Activated CD8-positive, alpha-beta memory T cell treated with anti-CD3 and anti-CD28 coated beads for 4 hours (primary cell): ENCODE results near the gene TREML4.
"Not testable (repeated sequence)": the region's sequence is repeated elsewhere in the genome, so short reads cannot be mapped to it uniquely, and the experiment has no call there.

ENCODE experiments used
- DNase-seq, 2 donors: peaks; one replicate each; pipeline ENCODE4 v3.0.0-alpha.2; 2020; ENCODE audit warnings: low read depth in 2 of 2

TREML4 gene

DNA sequence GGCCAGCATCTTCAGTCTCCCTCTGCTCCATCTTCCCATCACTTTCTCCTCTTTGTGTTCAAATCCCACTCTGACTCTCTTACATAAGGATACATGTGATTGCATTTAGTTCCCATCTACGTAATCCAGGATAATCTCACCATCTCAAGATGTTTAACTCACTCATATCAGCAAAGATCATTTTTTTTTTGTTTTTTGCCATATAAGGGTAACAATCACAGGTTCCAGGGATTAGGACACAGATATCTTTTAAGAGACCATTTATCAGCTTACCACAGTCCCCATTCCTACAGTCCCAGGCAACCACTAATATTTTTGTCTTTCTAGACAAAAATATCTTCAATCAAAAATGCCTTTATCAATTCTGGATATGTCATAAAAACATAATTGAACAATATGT lies 24.0 kb upstream of the TREML4 start:
- DNase-seq, result no peak

DNA sequence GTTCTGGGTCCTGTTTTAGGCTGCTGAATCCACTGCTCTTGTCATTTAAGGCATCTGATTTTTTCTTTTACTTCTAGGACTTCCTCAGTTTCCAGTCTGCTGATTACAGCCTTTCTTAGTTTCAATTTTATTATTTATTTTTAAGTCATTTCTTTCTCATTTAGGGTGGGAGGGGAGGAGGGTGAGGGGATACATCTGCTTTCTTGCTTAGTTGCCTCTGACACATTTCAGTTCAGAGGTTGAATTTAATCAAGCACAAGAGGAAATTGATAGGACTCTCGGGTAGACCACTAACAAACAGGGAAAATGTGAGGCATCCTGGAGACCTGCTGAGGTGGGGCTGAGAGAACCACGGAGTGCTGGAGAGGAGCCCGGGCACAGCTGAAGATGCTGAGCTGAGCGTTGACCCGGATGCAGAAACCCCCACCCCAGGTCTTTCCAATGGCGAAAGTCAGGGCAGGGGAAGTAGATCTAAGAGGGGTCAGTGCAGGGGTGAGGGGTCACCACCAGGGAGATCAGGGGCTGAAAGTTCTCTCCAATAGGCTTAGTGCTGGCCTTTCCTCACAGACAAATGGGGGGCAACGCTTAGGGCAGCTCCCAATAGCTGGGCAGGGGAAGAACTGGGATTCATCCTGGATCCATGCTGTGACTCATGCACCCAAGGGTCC lies 19.6 kb upstream of the TREML4 start:
- no peak for DNase-seq

DNA sequence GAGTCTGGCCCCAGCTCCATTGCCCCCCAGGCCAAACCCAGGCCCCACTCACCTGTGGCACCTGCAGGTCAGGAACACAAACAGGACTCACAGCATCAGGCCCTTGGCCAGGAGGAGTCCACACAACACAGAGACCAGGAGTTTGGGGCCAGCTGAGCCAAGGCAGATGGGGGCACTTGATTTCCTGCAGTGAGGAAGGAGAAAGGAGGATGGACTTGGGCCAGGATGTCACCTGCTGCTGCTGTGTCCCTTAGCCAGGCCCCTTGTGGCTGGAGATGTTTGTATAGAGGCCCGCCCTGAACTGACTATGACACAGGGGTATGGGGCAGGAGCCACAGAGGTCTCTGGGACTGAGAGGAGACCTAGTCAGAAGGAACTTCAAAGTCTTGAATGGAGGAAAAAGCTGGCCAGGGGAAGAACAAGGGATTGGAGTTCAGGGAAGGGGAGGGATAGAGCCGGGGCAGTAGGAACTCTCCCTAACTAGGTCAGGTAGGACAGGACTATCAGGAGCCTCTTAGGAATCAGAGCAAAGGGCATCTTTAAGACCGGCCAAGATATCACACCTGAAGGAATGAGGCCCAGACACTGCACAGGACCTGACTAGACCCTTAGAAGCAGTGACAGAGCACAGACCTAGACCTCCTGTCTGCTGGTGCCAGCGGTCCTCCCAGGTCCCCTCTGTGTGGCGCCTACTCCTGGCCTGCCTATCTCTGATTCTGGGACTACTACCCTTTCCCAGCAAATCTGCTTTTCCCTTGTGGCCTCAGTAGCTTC lies 18.4 kb upstream of the TREML4 start:
- no peak for DNase-seq

DNA sequence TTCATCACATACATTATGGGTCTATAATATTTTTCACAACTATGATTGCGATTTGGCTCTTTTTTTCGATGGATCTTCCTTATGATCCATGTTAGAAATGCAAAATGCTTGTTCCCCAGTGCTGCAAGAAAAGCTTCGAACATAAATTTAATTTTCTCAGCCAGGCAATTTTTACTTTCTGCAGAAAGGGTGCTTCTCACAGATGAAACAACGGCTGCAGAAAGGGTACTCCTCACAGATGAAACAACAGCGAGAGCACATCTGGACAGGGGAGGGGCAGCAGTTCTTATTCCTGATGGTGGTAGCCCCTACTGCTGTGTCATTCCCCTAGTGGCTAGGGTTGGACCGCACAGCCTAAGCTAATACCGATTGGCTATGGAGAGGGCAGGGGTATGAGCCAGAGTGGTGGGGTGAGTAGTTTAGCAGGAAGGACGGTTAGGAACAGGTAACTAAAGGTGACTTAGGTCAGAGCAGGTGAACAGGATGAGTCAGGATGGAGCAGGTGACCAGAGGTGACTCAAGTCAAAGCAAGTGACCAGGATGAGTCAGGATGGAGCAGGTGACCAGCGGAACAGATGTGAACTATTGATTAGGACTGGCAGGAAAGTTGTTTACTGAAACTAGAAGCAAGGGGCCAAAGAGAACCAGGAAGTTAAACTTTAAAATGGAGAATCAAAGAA lies 13.4 kb upstream of the TREML4 start:
- DNase-seq, result no peak

DNA sequence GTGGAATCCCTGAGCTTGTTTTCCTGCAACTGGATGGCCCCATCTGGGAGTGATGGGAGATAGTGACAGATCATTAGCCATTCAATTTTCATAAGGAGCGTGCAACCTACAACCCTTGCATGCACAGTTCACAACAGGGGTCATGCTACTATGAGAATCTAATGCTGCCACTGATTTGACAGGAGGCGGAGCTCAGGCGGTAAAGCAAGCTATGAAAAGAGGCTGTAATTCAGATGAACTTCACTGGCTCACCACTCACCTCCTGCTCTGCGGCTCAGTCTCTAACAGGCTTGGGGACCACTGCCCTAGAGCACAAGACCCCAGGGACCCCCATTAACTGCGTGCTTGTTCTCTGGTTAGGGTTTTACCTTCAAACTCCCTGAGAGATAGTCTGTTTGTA lies 12.4 kb upstream of the TREML4 start:
- no peak for DNase-seq

DNA sequence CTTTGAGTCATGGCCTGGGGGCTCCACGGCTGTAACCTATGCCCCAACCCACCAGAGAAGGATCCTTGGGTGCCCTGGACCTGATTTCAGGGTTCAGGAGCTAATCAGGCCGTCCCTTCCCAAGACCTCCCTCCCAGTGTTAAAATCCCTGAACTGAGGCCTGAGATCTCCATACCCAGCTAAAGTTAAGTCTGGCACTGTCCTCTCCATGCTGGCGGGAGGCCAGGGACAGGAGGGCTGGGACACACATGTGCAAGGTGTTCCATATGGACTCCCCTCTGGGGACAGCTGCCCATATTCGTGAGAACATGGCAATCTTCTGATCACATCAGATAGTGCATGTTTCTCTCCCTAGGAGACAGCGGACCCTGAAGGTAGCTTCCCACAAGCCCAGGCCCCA lies 11.5 kb upstream of the TREML4 start:
- DNase-seq, result no peak

DNA sequence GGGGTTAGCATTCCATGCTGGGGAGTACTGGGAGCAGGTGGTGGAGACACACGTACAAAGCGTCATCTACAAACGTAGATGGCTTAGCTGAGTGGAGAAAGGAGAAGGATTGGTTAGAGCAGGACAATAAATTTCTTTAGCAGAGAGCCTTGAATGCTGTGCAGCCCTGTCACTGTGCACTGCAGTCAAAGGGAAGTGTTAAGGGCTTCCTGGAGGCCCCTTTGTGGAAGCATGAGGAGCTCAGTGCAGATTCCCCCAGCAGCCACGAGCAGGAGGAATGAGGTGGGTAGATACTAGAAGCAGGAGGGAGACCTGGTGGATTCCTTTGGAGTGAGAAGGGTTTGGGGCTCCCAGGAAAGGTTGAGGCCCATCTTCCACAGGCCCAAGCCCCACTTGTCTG lies 6.1 kb upstream of the TREML4 start:
- DNase-seq, result no peak

DNA sequence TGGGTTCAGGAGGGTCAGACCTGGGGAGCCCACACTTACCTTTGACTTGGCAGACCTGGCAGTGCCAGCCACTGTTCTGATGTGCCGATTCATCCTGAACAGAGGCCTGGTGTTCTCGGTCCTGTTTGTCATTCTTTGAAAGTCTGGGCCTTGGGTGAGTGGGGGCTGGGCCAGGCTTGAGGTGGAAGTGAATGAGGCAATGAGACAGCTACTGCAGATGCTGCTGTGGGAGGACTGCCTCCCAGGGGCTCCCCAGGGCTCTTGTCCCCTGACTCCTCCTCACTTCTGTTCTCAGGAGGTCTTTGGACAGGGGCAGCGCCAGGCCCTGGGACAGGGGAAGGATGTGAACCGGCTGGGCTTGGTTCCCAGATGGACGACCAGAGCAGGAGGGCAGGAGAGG lies 5.6 kb upstream of the TREML4 start:
- no peak for DNase-seq

DNA sequence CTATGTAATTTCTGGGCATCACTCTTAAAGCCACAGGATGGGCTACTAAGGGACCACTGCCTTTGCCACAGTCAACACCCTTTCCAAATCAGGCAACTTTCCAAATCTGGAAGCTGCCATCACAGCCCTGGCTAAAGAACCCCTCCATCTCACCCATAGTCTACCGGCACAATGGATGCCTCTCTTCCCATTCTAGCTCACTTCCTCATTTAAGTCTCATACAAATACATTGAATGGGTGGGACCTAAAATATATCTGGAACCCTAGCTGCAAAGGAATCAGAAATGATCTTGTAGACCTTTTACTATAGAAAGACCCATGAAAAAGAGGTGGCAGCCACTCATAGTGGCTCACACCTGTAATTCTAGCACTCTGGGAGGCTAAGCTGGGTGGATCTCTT lies 3.3 kb upstream of the TREML4 start:
- no peak for DNase-seq

DNA sequence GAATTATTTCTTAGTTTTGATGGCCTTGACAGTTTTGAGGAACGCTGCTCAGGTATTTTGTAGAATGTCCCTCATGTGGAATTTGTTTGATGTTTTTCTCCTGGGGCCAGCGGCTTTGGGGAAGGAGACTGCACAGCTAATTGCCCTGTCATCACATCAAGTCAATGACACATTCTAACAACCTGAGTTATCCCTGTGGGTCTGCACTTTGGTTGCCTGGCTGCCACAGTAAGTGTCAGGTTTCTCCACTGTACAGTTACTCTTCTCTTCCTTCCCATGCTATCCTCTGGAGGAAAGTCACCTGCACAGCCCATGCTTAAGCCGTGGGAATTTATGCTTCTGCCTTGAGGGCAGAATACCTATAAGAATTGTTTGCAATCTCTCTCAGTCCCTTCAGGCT lies 1.4 kb upstream of the TREML4 start:
- DNase-seq, result no peak

DNA sequence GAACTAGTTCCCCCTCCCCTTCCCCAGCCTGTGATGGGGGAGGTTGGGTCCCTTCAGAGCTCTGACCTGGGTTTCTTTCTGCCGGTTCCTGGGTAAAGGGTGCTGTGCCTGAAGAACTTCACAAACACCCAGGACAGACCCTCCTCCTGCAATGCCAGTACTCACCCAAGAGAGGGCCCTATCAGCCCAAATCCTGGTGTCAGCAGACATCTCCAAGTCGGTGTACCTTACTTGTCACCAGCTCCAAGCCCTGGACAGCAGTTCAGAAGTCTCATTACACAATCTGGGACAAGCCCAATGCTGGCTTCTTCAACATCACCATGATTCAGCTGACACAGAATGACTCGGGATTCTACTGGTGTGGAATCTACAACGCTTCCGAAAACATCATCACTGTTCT lies 467 bp downstream of the TREML4 start:
- no peak for DNase-seq

DNA sequence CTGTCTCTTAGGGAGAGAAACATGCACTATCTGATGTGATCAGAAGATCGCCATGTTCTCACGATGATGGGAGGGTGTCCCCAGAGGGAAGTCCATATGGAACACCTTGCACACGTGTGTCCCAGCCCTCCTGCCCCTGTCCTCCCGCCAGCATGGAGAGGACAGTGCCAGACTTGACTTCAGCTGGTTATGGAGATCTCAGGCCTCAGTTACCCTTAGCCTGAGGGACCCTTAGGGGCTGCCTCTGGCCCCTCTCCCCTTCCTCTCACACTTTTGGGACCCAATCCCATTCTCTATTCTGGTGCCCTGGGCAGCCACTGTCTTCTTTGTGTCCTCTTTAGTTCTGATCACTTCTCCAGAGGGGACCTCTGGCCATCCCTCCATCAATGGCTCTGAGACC lies 1.6 kb downstream of the TREML4 start:
- DNase-seq, result no peak

DNA sequence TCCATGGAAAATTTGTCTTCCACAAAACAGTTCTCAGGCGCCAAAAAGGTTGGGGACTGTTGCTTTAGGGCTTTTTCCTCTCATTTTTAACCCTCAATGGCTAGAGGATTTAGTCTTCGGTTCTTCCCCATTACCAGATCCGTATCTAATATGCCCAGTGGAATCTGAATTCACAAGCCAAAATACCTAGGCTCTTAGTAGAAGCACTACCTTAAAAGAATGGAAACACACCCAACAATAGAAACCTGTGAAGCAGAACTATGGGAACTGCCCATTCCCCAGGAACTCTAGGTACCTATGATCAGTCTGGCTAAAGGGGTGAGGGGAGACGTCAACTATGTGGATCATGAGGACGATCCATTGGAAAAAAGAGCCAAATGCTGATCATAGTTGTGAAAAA lies 3.1 kb downstream of the TREML4 start:
- no peak for DNase-seq

DNA sequence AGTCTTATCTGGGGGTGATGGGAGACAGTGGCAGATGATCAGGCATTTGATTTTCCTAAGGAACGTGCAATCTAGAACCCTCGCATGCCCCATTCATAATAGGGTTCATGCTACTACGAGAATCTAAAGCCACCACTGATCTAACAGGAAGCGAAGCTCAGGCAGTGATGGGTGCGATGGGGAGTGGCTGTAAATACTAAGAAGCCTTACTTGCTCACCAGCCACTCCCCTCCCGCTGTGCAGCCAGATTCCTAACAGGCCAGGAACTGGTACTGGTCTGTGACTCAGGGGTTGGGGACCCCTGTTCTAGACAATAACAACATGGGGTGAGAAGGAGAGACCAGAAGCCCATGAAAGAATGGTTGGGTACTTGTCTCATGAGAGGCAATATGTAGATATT lies 4.5 kb downstream of the TREML4 start:
- DNase-seq, result no peak

DNA sequence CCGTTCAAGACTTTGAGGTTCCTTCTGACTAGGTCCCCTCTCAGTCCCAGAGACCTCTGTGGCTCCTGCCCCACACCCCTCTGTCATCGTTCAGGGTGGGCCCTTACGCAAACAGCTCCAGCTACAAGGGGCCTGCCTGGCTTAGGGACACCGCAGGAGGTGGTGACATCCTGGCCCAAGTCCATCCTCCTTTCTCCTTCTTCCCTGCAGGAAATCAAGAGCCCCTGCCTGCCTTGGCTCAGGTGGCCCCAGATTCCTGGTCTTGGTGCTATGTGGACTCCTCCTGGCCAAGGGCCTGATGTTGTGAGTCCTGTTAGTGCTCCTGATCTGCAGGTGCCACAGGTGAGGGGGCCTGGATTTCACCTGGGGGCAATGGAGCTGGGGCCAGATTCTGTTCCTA lies 8.1 kb downstream of the TREML4 start:
- DNase-seq, result no peak

DNA sequence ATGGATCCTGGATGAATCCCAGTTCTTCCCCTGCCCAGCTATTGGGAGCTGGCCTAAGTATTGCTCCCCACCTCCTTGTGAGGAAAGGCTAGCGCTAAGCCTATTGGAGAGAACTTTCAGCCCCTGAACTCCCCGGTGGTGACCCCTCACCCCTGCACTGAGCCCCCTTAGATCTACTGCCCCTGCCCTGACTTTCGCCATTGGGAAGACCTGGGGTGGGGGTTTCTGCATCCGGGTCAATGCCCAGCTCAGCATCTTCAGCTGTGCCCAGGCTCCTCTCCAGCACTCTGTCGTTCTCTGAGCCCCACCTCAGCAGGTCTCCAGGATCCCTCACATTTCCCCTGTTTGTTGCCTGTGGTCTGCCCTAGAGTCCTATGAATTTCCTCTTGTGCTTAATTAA lies 9.0 kb downstream of the TREML4 start:
- no peak for DNase-seq

DNA sequence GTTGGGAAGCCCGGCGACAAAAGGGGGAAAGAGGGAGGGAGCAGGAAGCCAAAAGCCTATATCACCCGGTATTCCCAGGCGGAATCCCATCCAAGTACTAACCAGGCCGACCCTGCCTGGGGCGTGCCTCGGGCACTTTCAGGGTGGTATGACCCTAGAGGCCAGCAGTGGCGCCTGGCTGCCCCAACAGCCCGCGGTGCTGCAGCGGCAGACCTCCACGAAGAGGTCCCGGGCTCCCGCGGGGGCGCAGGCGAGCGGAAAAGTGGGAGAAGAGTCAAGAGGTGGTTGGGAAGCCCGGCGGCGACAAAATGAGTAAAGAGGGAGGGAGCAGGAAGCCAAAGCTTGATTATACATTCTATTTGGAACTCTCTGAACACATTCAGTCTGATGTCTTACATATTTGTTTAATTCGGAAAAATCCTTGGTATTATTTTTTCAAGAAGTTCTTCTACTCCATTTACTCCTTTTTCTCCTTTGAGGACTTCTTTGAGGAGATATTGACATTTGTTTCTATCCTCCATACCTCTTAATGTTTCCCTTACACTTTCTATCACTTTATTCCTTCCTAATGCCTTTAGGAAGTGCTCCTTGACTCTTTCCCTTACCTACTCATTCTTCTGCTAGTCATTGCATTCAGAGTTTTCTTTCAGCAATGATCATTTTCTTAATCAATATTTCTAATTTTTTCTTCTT lies 11.5 kb downstream of the TREML4 start:
- DNase-seq, result no peak

DNA sequence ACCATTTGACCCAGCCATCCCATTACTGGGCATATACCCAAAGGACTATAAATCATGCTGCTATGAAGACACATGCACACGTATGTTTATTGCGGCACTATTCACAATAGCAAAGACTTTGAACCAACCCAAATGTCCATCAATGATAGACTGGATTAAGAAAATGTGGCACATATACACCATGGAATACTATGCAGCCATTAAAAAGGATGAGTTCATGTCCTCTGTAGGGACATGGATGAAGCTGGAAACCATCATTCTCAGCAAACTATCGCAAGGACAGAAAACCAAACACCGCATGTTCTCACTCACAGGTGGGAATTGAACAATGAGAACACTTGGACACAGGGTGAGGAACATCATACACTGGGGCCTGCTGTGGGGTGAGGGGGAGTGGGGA lies 18.4 kb downstream of the TREML4 start:
- DNase-seq, result not testable (repeated sequence)

DNA sequence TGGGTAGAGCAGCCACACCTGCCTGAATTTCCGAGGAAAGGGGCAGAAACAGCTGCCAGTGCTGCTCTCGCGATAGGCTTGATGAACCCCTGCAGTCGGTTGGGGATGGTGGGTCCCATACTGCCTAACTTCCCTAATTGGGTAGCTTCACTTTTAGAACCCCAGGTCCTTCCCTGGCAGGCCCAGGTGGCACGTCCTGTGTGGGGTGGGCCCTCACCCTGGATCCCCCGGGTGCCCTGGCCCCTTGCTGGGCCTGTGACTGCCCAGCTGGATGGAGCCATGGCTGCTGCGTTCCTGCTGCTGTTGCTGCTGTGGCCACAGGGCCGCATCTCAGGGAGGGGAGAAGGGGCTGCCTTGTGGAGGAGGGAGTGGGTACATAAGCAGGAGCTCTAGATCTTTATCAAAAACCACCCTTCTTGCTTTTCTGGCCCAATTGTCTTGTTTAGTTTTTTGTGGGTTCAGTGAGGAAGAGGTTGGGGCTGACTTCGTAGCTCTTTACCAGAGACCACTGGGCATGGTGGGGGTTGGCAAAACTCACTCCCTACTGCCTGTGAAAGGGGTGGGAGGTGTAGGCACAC lies 19.2 kb downstream of the TREML4 start:
- DNase-seq, result no peak

DNA sequence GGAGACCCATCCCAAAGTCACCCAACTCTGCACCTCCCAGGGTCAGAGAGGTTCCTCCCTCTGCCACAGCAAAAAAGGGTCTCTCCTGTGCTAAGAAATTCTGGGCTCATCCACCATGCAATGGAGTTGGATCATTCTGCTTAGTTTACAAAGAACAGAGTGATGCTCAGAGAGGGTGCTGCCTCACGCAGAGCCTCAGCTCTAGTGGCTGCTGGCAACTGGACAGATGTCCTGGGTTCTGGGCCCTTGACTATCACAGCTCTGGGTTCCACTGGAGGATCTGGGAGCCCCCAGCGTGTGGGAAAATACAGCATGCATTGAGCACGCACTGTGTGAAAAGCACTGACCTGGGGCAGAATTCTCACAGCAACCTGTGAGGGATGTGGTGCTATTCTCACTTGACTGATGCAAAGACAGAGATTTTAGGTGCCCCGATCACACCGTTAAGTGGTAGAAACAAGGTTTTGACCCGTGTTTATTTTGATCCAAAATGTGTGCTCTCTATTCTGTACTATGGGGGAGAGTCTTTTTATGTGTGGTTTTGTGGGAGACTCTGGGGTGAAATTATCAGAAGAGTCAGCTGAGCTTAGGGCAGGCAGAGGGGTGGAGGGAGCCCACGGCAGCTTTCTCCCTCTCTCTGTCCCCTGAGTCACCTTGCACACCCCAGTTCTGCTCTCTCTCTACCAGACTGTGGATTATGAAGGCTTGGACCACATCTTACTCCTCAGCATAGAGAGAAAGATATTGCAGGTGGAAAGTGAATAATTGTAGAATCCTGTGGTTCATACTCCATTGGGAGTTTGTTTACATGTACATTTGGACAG lies 19.9 kb downstream of the TREML4 start:
- no peak for DNase-seq
